ENCODE measurements around the gene MICAL3. TPM values are rescaled to one million over a fixed set of nuclear protein-coding genes. Genes with fewer than 3 reads are reported as not detected.
A peak's percentile ranks its signal among the peaks of the same experiment; 100 is the strongest.
"Not testable (repeated sequence)": the region's sequence is repeated elsewhere in the genome, so short reads cannot be mapped to it uniquely, and the experiment has no call there.

Gene MICAL3
- total RNA-seq, 1 donor from 2014 or later, result 36.9 TPM

DNA sequence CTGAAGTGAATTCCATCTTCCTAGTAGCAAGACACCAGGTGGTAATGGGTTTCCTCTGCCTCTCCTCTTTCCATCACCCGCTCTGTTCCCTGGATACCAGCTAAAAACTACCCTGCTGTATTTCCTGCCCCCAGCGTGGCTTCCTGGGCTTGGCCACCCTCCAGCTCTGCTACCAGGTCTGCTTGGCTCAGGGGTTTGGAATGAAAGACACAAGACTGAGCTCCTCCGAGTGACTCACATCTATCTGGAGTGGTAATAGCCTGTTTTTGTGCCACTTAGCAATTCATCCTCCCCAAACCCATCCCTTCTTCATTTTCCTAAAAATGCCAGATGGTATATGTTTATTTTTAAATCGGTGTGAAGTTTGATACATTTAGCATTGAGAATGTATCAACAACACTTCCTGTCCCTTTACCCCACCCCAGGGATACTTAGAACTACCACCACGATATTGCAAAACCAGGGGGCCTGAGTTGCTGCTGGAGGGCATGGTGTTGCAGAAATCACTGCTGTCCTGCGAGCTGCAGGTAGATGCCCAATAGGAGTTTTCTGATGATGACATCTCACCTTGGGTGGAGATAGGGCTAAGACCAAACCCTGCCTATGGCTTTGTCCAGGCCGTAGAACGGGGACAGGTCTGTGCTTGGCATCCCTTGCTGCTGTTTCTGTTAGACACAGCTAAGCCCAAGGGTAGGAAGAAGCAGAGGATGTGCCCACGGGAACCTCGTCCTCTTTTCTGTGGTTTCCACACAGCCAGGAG lies 7.5 kb upstream of the MICAL3 start:
- intact Hi-C loops (cut with DNase I), result no loop called here

DNA sequence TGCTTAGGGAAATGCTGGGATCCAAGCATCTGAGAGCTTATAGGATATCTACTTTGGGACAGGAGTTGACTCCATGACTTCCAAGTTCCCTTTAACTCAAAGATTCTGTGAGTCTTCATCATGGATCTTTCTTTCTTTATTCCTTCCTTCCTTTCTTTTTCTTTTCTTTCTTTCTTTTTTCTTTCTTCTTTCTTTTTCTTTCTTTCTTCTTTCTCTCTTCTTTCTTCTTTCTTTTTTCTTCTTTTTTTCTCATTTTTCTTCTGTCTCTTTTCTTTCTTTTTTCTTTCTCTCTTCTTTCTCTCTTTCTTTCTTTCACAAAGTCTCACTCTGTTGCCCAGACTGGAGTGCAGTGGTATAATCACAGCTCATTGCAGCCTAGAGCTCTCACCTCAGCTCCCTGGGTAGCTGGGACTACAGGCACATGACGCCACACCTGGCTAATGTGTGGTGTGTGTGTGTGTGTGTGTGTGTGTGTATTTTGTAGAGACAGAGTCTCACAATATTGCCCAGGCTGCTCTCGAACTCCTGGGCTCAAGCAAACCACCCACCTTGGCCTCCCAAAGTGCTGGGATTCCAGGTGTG lies 5.4 kb upstream of the MICAL3 start:
- Histone ChIP-seq H3K4me1 (peaks cover 0 to 10% of the 10 kb centered on the region in 2 donors), H3K36me3 (no peaks in the 10 kb centered on the region), H3K9me3 (no peaks in the 10 kb centered on the region), H3K27ac (no peak overlapping the region), H3K27me3 (no peaks in the 10 kb centered on the region), H3K4me3 (no peak overlapping the region)
- TF ChIP-seq, protein P1, sequence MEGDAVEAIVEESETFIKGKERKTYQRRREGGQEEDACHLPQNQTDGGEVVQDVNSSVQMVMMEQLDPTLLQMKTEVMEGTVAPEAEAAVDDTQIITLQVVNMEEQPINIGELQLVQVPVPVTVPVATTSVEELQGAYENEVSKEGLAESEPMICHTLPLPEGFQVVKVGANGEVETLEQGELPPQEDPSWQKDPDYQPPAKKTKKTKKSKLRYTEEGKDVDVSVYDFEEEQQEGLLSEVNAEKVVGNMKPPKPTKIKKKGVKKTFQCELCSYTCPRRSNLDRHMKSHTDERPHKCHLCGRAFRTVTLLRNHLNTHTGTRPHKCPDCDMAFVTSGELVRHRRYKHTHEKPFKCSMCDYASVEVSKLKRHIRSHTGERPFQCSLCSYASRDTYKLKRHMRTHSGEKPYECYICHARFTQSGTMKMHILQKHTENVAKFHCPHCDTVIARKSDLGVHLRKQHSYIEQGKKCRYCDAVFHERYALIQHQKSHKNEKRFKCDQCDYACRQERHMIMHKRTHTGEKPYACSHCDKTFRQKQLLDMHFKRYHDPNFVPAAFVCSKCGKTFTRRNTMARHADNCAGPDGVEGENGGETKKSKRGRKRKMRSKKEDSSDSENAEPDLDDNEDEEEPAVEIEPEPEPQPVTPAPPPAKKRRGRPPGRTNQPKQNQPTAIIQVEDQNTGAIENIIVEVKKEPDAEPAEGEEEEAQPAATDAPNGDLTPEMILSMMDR (IDR thresholded peaks at IDR 0.05), result no peak
- no peak for DNase-seq (ENCODE audit: low spot score in 2 of 2)
- intact Hi-C loops (cut with DNase I), result no loop called here

More for the DNA sequence above, 7.5 kb upstream of the MICAL3 start:
- H3K9me3 ChIP-seq, result no peaks in the 10 kb centered on the region
- peak in 1 of 2 donors; percentile 72 for DNase-seq (ENCODE audit: low spot score in 2 of 2)
- no peak overlapping the region for H3K4me3 ChIP-seq
- no peaks in the 10 kb centered on the region for H3K27me3 ChIP-seq
- TF ChIP-seq, protein P1 (IDR thresholded peaks at IDR 0.05), result no peak
- H3K4me1 ChIP-seq, result peaks cover 0 to 10% of the 10 kb centered on the region in 2 donors
- H3K27ac ChIP-seq, result no peak overlapping the region
- no peaks in the 10 kb centered on the region for H3K36me3 ChIP-seq

DNA sequence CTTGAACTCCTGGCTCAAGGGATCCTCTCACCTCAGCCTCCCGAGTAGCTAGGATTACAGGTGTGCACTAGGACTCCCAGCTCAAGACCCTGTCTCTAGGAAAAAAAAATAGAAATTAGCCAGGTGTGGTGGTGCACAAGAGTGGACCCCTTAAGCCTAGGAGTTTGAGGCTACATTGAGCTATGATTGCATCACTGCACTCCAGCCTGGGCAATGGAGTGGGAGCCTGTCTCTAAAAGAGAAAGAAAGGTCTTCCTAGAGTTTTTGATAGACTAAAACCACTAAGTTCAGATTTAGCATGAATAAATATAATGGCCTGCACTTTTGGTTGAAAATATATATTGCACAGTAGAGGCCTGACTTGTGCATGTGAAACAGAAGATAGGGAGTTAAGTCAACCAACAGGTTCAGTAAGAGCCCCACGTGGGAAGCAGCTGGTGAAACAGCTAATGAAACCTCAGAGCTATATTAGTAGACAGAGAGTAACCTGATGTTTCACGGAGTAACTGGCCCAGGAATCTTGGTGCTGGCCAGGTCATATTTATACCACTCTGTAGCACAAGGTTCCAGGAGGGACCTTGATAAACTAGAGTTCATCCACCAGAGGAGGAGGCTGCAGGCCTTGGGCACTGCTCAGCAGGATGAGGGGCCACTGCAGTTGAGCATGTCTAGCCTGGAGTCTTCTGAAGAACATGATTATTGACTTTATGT lies 4.6 kb upstream of the MICAL3 start:
- no peak for DNase-seq (ENCODE audit: low spot score in 2 of 2)
- TF ChIP-seq, protein P1 (IDR thresholded peaks at IDR 0.05), result no peak
- intact Hi-C loops (cut with DNase I), result no loop called here
- Histone ChIP-seq H3K4me3 (no peak overlapping the region), H3K9me3 (no peaks in the 10 kb centered on the region), H3K27ac (no peak overlapping the region), H3K27me3 (no peaks in the 10 kb centered on the region), H3K36me3 (no peaks in the 10 kb centered on the region), H3K4me1 (peaks cover 0 to 10% of the 10 kb centered on the region in 2 donors)

DNA sequence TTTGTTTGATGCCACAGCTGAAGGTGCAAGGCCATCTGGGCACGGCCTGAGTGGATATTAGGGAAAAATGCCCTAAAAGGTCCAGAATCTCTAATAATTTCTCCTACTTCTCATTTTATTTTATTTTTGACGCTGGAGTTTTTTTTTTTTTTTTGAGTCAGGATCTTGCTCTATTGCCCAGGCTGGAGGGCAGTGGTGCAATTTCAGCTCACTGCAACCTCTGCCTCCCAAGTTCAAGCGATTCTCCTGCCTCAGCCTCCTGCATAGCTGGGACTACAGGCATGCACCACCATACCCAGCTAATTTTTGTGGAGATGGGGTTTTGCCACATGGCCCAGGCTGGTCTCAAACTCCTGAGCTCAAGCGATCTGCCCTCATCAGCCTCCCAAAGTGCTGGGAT lies 1.5 kb upstream of the MICAL3 start:
- not testable (repeated sequence) for DNase-seq (ENCODE audit: low spot score in 2 of 2); H3K27ac ChIP-seq
- intact Hi-C loops (cut with DNase I), result loop anchor here (2.0 kb wide), 1 partner anchor 115 kb away; no protein-coding TSS in a partner anchor

DNA sequence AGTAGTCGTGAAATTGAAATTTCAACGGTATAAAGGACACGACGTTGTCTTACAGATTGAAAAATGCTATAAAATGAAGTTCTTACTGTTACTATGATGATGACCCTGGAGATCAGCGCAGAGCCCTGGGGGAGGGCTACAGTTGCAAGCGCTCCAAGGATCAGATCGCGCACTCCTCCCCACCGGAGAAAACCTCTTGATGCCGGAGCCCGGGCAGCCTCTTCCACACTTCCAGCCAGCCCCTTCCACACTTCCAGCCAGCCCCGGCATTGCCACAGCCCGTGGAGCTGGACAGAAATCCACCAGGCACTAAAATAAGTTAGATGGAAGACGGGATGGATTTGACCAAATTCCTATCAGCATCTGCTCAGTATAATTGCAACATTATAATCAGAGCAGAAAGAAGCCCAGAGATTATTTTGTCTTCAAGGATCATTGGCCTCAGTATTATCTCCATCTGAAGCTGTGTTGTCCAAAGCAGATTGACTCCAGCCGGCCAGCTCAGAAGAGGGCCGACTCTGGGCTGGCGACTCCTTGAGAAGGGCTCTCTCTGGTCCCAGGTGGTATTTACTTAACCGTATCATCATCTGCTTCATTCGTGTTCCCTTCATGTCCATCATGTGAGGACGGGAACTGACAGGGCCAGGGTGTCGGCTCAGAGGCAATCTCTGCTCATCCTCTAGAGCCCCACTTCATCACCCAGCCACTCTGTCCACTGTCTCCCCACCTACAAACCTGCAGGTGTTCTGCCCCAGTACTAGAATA lies 777 bp upstream of the MICAL3 start:
- Histone ChIP-seq H3K9me3 (no peaks in the 10 kb centered on the region), H3K27ac (peak overlapping the region in 1 of 2 donors; percentile 69)
- intact Hi-C loops (cut with DNase I), result loop anchor here (1.0 to 2.0 kb wide), 4 partner anchors 24 to 195 kb away; partner anchors contain the start of gene PEX26

More for the DNA sequence above, 1.5 kb upstream of the MICAL3 start:
- H3K9me3 ChIP-seq, H3K4me3 ChIP-seq, H3K27me3 ChIP-seq, H3K36me3 ChIP-seq, H3K4me1 ChIP-seq: not testable (repeated sequence)

More for the DNA sequence above, 777 bp upstream of the MICAL3 start:
- Histone ChIP-seq H3K4me1 (peaks cover 0 to 3% of the 10 kb centered on the region in 2 donors), H3K27me3 (no peaks in the 10 kb centered on the region), H3K36me3 (no peaks in the 10 kb centered on the region), H3K4me3 (peak overlapping the region; percentile 71 to 88)
- DNase-seq (ENCODE audit: low spot score in 2 of 2), result no peak
- TF ChIP-seq, protein P1 (IDR thresholded peaks at IDR 0.05), result no peak

All from ascending aorta (tissue), 2 donors.